Left lung (tissue), 10 donors: Measurements from ENCODE around the gene COL3A1. TPM values are rescaled to one million over a fixed set of nuclear protein-coding genes. Genes with fewer than 3 reads are reported as not detected.
A peak's percentile ranks its signal among the peaks of the same experiment; 100 is the strongest.

Experiments used
- ATAC-seq: fragments of 200-7000 bp; cut with Tn5 transposase; one replicate; pipeline ENCODE4 v1.9.1; 2020; ENCODE audit warnings: moderate library complexity
- DNase-seq, 4 donors: peaks; one replicate each; pipeline ENCODE4 v3.0.0-alpha.2; 2013 to 2020
- H3K27ac ChIP-seq, 2 donors: fragments of 200-600 bp; sonication (generic) in 1 of 2; one replicate each; pipeline versions ENCODE4 v1.5.0 to v1.8.0; 2020 to 2021
- H3K27me3 ChIP-seq, 2 donors: fragments of 200-600 bp; sonication (generic) in 1 of 2; one replicate each; pipeline versions ENCODE4 v1.5.0 to v1.8.0; 2020 to 2021
- H3K36me3 ChIP-seq, 2 donors: fragments of 200-600 bp; sonication (generic) in 1 of 2; one replicate each; pipeline versions ENCODE4 v1.5.0 to v1.8.0; 2020 to 2021
- H3K4me1 ChIP-seq, 2 donors: fragments of 200-600 bp; one replicate each; pipeline ENCODE4 v1.8.0; 2021
- H3K4me3 ChIP-seq, 2 donors: fragments of 200-600 bp; sonication (generic) in 1 of 2; one replicate each; pipeline versions ENCODE4 v1.5.0 to v1.8.0; 2020 to 2021; ENCODE audit warnings: mild to moderate bottlenecking in 1 of 2
- H3K9me3 ChIP-seq, 2 donors: fragments of 200-600 bp; sonication (generic) in 1 of 2; one replicate each; pipeline versions ENCODE4 v1.5.0 to v1.8.0; 2020 to 2021
- CTCF ChIP-seq, 2 donors: fragments of 200-600 bp; sonication (generic) in 1 of 2; IDR thresholded peaks; one replicate each; pipeline versions ENCODE4 v1.5.0 to v1.8.0; 2021; ENCODE audit warnings: antibody characterized with exemption in 2 of 2
- intact Hi-C, 2 donors: fragments of 100-400 bp; cut with DNase I; formaldehyde crosslinking; loops; one replicate each; pipeline versions ENCODE4 v1.11.2 to v1.14.2; 2022
- polyA plus RNA-seq, 6 donors: library from polyadenylated mRNA; unstranded; fragments of 120-200 nt; gene quantifications; one replicate each; pipeline ENCODE4 v1.2.1, GENCODE V29; 2013; ENCODE audit not compliant: insufficient read length in 6 of 6
- total RNA-seq, 2 donors: library from RNA; stranded (reverse); fragmentation: NEBNext Ultra II Directional; extraction: Animal tissue kit (Norgen Biotek cat#: 25700); gene quantifications; one replicate each; pipeline ENCODE4 v1.2.1, GENCODE V29; 2021
- donor health status: DM: no; HTN: yes; CAD: no.
- donor health status: DM: no; HTN: no; CAD: no.

COL3A1 gene
- total and polyA plus RNA-seq, 8 donors, result 1,070 to 5,576 (median 1,351) TPM

- Histone ChIP-seq H3K27me3 (no peaks in the 10 kb centered on the region), H3K4me1 (peaks cover 0 to 4% of the 10 kb centered on the region in 2 donors), H3K4me3 (no peak overlapping the region), H3K27ac (peak overlapping the region in 1 of 2 donors; percentile 71), H3K36me3 (no peaks in the 10 kb centered on the region), H3K9me3 (no peaks in the 10 kb centered on the region)
- intact Hi-C loops, result loop anchor here in 1 of 2 donors (10.0 kb wide), 1 partner anchor 430 kb away; no protein-coding TSS in a partner anchor
- no peak for TF ChIP-seq CTCF (IDR thresholded peaks at IDR 0.05)
- peak; percentile 32 for ATAC-seq
- DNase-seq, result no peak
These were observed 10.5 kb downstream of the COL3A1 start for GRCh38 chr2:188984680-188985079.

- ATAC-seq (no peak), DNase-seq (no peak)
- Histone ChIP-seq H3K4me1 (peaks cover 0 to 4% of the 10 kb centered on the region in 2 donors), H3K36me3 (no peaks in the 10 kb centered on the region), H3K4me3 (no peak overlapping the region), H3K27me3 (no peaks in the 10 kb centered on the region), H3K27ac (peak overlapping the region in 1 of 2 donors; percentile 71), H3K9me3 (no peaks in the 10 kb centered on the region)
- intact Hi-C loops, result loop anchor here in 1 of 2 donors (10.0 kb wide), 1 partner anchor 428 kb away; no protein-coding TSS in a partner anchor
- no peak for TF ChIP-seq CTCF (IDR thresholded peaks at IDR 0.05)
These were observed 12.7 kb downstream of the COL3A1 start for GRCh38 chr2:188986839-188987238.

- H3K4me3 ChIP-seq, result no peak overlapping the region
- ATAC-seq, result peak; percentile 20
- no peaks in the 10 kb centered on the region for H3K36me3 ChIP-seq
- TF ChIP-seq CTCF (IDR thresholded peaks at IDR 0.05), result no peak
- no peak for DNase-seq
- intact Hi-C loops, result no loop called here
- H3K9me3 ChIP-seq, result no peaks in the 10 kb centered on the region
- no peaks in the 10 kb centered on the region for H3K27me3 ChIP-seq
- peak overlapping the region in 1 of 2 donors; percentile 53 for H3K27ac ChIP-seq
- peaks cover 0 to 4% of the 10 kb centered on the region in 2 donors for H3K4me1 ChIP-seq
These were observed 19.1 kb downstream of the COL3A1 start for GRCh38 chr2:188993247-188993646.

- no peak for DNase-seq
- Histone ChIP-seq H3K4me1 (no peaks in the 10 kb centered on the region), H3K27ac (peak overlapping the region in 1 of 2 donors; percentile 50), H3K27me3 (no peaks in the 10 kb centered on the region), H3K36me3 (no peaks in the 10 kb centered on the region), H3K9me3 (no peaks in the 10 kb centered on the region), H3K4me3 (no peak overlapping the region)
- TF ChIP-seq CTCF (IDR thresholded peaks at IDR 0.05), result no peak
- ATAC-seq, result peak; percentile 6
- intact Hi-C loops, result no loop called here
These were observed 23.1 kb downstream of the COL3A1 start for GRCh38 chr2:188997263-188997662.

- no peak for TF ChIP-seq CTCF (IDR thresholded peaks at IDR 0.05)
- Histone ChIP-seq H3K4me3 (no peak overlapping the region), H3K27me3 (no peaks in the 10 kb centered on the region), H3K27ac (peak overlapping the region in 1 of 2 donors; percentile 50), H3K4me1 (no peaks in the 10 kb centered on the region), H3K9me3 (no peaks in the 10 kb centered on the region), H3K36me3 (no peaks in the 10 kb centered on the region)
- no peak for ATAC-seq
- intact Hi-C loops, result no loop called here
- DNase-seq, result no peak
These were observed 26.0 kb downstream of the COL3A1 start for GRCh38 chr2:189000221-189000620.
